ENCODE results near the gene GLCCI1. TPM values are rescaled to one million over a fixed set of nuclear protein-coding genes. Genes with fewer than 3 reads are reported as not detected.

GLCCI1 gene
- total RNA-seq, 1 donor from 2014 or later: 0.21 TPM

- no peaks in the 10 kb centered on the region for H3K9me3 ChIP-seq
- H3K27me3 ChIP-seq: no peaks in the 10 kb centered on the region
- DNase-seq (ENCODE audit: low spot score in 2 of 2): no peak
- no peaks in the 10 kb centered on the region for H3K36me3 ChIP-seq
- H3K27ac ChIP-seq: no peak overlapping the region
- intact Hi-C loops (cut with DNase I): no loop called here
- no peak for TF ChIP-seq CTCF (IDR thresholded peaks at IDR 0.05)
- H3K4me3 ChIP-seq: no peak overlapping the region
- no peaks in the 10 kb centered on the region for H3K4me1 ChIP-seq
Measured at GRCh38 chr7:8126601-8127167, 158.1 kb downstream of the GLCCI1 start.

- Histone ChIP-seq H3K4me1 (no peaks in the 10 kb centered on the region), H3K27ac (no peak overlapping the region), H3K36me3 (no peaks in the 10 kb centered on the region), H3K27me3 (no peaks in the 10 kb centered on the region), H3K9me3 (no peaks in the 10 kb centered on the region), H3K4me3 (no peak overlapping the region)
- no peak for DNase-seq (ENCODE audit: low spot score in 2 of 2)
- TF ChIP-seq CTCF (IDR thresholded peaks at IDR 0.05): no peak
- intact Hi-C loops (cut with DNase I): no loop called here
Measured at GRCh38 chr7:8128449-8129317, 160.1 kb downstream of the GLCCI1 start.

- Histone ChIP-seq H3K27me3 (no peaks in the 10 kb centered on the region), H3K27ac (no peak overlapping the region), H3K9me3 (no peaks in the 10 kb centered on the region), H3K4me3 (no peak overlapping the region), H3K36me3 (no peaks in the 10 kb centered on the region), H3K4me1 (no peaks in the 10 kb centered on the region)
- no peak for TF ChIP-seq CTCF (IDR thresholded peaks at IDR 0.05)
- no peak for DNase-seq (ENCODE audit: low spot score in 2 of 2)
- intact Hi-C loops (cut with DNase I): no loop called here
Measured at GRCh38 chr7:8129318-8129659, 160.7 kb downstream of the GLCCI1 start.

- TF ChIP-seq CTCF (IDR thresholded peaks at IDR 0.05): no peak
Measured at GRCh38 chr7:8130663-8131062, 162.1 kb downstream of the GLCCI1 start.

GRCh38 chr7:8131694-8132605 is 163.4 kb downstream of the GLCCI1 start:
- Histone ChIP-seq H3K9me3 (no peaks in the 10 kb centered on the region), H3K27ac (no peak overlapping the region), H3K4me3 (no peak overlapping the region), H3K27me3 (no peaks in the 10 kb centered on the region), H3K36me3 (no peaks in the 10 kb centered on the region), H3K4me1 (no peaks in the 10 kb centered on the region)
- intact Hi-C loops (cut with DNase I): no loop called here
- no peak for TF ChIP-seq CTCF (IDR thresholded peaks at IDR 0.05)
- no peak for DNase-seq (ENCODE audit: low spot score in 2 of 2)

More at GRCh38 chr7:8130663-8131062, 162.1 kb downstream of the GLCCI1 start:
- Histone ChIP-seq H3K9me3 (no peaks in the 10 kb centered on the region), H3K4me1 (no peaks in the 10 kb centered on the region), H3K4me3 (no peak overlapping the region), H3K36me3 (no peaks in the 10 kb centered on the region), H3K27ac (no peak overlapping the region), H3K27me3 (no peaks in the 10 kb centered on the region)
- intact Hi-C loops (cut with DNase I): no loop called here
- no peak for DNase-seq (ENCODE audit: low spot score in 2 of 2)

Measured in ascending aorta (tissue), 2 donors.